Breast epithelium (tissue), 4 donors: ENCODE results near the gene UBE4B. TPM values are rescaled to one million over a fixed set of nuclear protein-coding genes. Genes with fewer than 3 reads are reported as not detected.

ENCODE experiments used
- DNase-seq, 2 donors: peaks; one replicate each; pipeline ENCODE4 v3.0.0-alpha.2; 2019; ENCODE audit warnings: low spot score in 2 of 2
- H3K27ac ChIP-seq, 2 donors: fragments of 200-600 bp; sonication (generic) in 1 of 2; one replicate each; pipeline ENCODE4 v1.5.1; 2016 to 2019; ENCODE audit warnings: mild to moderate bottlenecking in 1 of 2
- H3K27me3 ChIP-seq, 2 donors: fragments of 200-600 bp; sonication (generic) in 1 of 2; one replicate each; pipeline versions ENCODE4 v1.5.1 to v1.6.0; 2017 to 2019; ENCODE audit warnings: control low read depth in 1 of 2, mild to moderate bottlenecking in 1 of 2
- H3K36me3 ChIP-seq: fragments of 200-600 bp; one replicate; pipeline ENCODE4 v1.5.1; 2019
- H3K4me1 ChIP-seq, 2 donors: fragments of 200-600 bp; sonication (generic); one replicate each; pipeline ENCODE4 v1.5.1; 2016 to 2019; ENCODE audit warnings: control low read depth in 1 of 2
- H3K4me3 ChIP-seq, 3 donors: fragments of 200-600 bp; sonication (generic); 1 replicate in 2 of 3; 2 replicates in 1 of 3; pipeline ENCODE4 v1.5.1; 2016 to 2019; ENCODE audit warnings: mild to moderate bottlenecking in 3 of 3, moderate library complexity in 2 of 3
- H3K9me3 ChIP-seq, 2 donors: fragments of 200-600 bp; sonication (generic) in 1 of 2; one replicate each; pipeline ENCODE4 v1.5.1; 2016 to 2019; ENCODE audit warnings: control low read depth in 1 of 2
- CTCF ChIP-seq, 3 donors: fragments of 450-650 bp; IDR thresholded peaks; one replicate each; pipeline ENCODE4 v1.5.1; 2016 to 2017; ENCODE audit warnings: antibody characterized with exemption in 3 of 3, mild to moderate bottlenecking in 3 of 3, moderate library complexity in 3 of 3
- POLR2A ChIP-seq: fragments of 450-650 bp; IDR thresholded peaks from one replicate; pipeline ENCODE4 v1.6.1; 2016; ENCODE audit warnings: antibody characterized with exemption, mild to moderate bottlenecking, moderate library complexity
- POLR2AphosphoS5 ChIP-seq, 3 donors: sonication (generic); formaldehyde crosslinking; IDR thresholded peaks; one replicate each; pipeline ENCODE4 v1.6.1; 2017; ENCODE audit warnings: antibody characterized with exemption in 3 of 3
- intact Hi-C: fragments of 100-400 bp; cut with DNase I; formaldehyde crosslinking; loops from one replicate; pipeline ENCODE4 v1.15.1; 2023; ENCODE audit warnings: low total_unique reads
- total RNA-seq, 3 donors: library from RNA; depleted of rRNA; stranded (reverse); fragments of >200 nt; gene quantifications; one replicate each; pipeline ENCODE4 v1.1.0, GENCODE V29; 2016

UBE4B gene
- total RNA-seq, 3 donors from 2014 or later = 36.4 to 43.4 (median 41.7) TPM

DNA sequence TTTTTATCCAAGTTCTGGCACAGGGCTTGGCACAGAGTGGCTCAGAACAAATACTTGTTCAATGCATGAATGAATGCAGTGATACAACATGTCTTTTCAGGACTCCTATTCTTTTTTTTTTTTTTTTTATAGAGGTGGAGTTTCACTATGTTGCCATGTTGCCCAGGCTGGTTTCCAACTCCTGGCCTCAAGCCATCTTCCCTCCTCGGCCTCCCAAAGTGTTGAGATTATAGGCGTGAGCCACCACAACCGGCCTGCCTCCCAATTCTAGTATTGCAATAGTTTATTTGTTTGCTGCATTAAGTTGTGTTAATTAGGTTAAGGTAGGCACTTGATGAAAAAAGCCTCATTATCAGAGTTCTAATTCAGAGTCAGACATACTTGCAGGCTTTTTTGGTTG is 17.9 kb downstream of the UBE4B start:
- DNase-seq = no peak
- H3K9me3 ChIP-seq = no peaks in the 10 kb centered on the region
- H3K36me3 ChIP-seq = no peaks in the 10 kb centered on the region
- H3K4me3 ChIP-seq = no peak overlapping the region
- TF ChIP-seq POLR2A (no peak), CTCF (IDR thresholded peaks at IDR 0.05) (no peak), POLR2AphosphoS5 (IDR thresholded peaks at IDR 0.05) (no peak)
- intact Hi-C loops = no loop called here
- no peaks in the 10 kb centered on the region for H3K27me3 ChIP-seq
- H3K4me1 ChIP-seq = peaks cover 0 to 6% of the 10 kb centered on the region in 2 donors
- no peak overlapping the region for H3K27ac ChIP-seq

DNA sequence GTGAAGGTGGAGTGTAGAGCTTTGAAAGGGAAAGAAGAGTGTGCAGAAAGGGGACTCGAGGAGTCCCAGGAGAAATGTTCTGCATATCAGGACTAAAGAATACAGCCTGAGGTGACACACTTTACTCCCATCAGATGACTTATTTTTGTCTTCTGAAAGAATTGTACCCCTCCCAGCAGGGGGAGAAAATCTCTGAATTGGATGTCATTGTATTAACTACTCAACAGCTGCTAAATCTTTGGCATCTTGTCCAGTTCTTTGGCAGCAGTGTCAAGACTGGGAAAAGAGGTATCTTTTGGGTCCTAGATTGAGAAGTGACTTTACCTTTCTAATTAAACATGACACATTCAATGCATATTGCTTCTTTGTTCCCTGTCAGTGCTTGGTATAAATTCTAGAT is 18.9 kb downstream of the UBE4B start:
- DNase-seq = no peak
- TF ChIP-seq CTCF (IDR thresholded peaks at IDR 0.05) (no peak), POLR2AphosphoS5 (IDR thresholded peaks at IDR 0.05) (no peak), POLR2A (no peak)
- no peaks in the 10 kb centered on the region for H3K27me3 ChIP-seq
- H3K9me3 ChIP-seq = no peaks in the 10 kb centered on the region
- no peaks in the 10 kb centered on the region for H3K4me1 ChIP-seq
- intact Hi-C loops = no loop called here
- no peaks in the 10 kb centered on the region for H3K36me3 ChIP-seq
- H3K4me3 ChIP-seq = no peak overlapping the region
- H3K27ac ChIP-seq = no peak overlapping the region

DNA sequence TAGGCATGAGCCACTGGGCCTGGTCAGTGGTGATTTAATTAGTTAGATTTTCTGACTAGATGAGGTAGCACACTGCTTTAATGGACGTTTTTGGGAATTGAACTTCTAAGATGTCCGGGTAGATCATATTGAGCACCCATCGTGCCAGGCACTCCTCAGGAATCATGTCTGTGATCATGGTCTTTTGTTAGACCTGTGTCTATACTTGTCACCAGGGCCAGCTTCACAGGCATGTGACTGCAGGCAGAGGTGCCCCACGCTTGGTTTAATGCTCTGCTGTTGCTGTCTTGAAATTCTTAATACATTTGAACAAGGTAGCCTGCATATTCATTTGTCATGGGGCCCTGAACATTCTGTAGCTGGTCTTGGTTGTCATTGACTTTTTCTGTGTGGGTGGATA is 19.6 kb downstream of the UBE4B start:
- H3K36me3 ChIP-seq = no peaks in the 10 kb centered on the region
- TF ChIP-seq POLR2AphosphoS5 (IDR thresholded peaks at IDR 0.05) = no peak
- no peak for TF ChIP-seq POLR2A
- no peak for TF ChIP-seq CTCF (IDR thresholded peaks at IDR 0.05)
- H3K4me3 ChIP-seq = no peak overlapping the region
- H3K27ac ChIP-seq = no peak overlapping the region
- no peaks in the 10 kb centered on the region for H3K27me3 ChIP-seq
- no peak for DNase-seq
- no peaks in the 10 kb centered on the region for H3K4me1 ChIP-seq
- no peaks in the 10 kb centered on the region for H3K9me3 ChIP-seq
- intact Hi-C loops = no loop called here

DNA sequence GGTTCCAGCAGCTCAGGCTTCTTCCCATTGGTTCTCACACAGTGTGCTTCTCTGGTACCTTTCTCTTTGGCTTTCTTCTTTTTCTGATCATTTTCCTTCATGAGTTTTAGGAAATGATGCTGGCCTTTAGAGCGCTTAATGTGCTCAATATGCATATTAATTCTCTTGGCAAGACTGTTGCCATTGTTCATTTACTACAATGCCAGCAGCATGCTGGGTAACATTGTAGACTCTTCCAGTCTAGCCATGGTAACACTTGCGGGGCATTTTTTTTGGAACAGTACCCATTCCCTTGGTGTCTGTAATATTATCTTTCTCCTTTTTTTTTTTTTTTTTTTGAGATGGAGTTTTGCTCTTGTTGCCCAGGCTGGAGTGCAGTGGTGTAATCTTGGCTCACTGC is 21.7 kb downstream of the UBE4B start:
- H3K4me1 ChIP-seq = no peaks in the 10 kb centered on the region

DNA sequence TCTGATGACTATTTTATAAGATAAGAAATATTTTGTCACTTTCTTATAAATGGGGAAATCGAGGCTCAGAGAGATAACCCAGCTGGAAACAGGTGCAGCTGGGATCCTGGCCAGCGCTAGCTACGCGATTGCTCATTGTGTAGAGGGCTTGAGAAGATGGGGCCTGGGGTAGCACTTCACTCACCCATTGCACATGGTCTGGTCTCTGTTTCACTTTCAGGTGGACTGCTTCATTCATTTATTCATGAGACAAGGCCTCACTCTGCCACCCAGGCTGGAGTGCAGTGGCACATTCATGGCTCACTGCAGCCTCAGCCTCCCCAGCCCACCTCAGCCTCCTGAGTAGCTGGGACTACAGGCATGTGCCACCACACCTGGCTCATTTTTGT is 23.8 kb downstream of the UBE4B start:
- Histone ChIP-seq H3K9me3 (no peaks in the 10 kb centered on the region), H3K4me3 (no peak overlapping the region), H3K27me3 (no peaks in the 10 kb centered on the region), H3K27ac (peak overlapping the region; percentile 29 to 73), H3K36me3 (no peaks in the 10 kb centered on the region), H3K4me1 (no peaks in the 10 kb centered on the region)
- no peak for DNase-seq
- no peak for TF ChIP-seq POLR2A
- no peak for TF ChIP-seq CTCF (IDR thresholded peaks at IDR 0.05)
- TF ChIP-seq POLR2AphosphoS5 (IDR thresholded peaks at IDR 0.05) = no peak
- intact Hi-C loops = loop anchor here (5.0 kb wide), 1 partner anchor 121 kb away; no protein-coding TSS in a partner anchor

More for the DNA sequence above, 21.7 kb downstream of the UBE4B start:
- no peak for DNase-seq
- Histone ChIP-seq H3K9me3 (no peaks in the 10 kb centered on the region), H3K27me3 (no peaks in the 10 kb centered on the region), H3K4me3 (no peak overlapping the region), H3K36me3 (no peaks in the 10 kb centered on the region), H3K27ac (no peak overlapping the region)
- no peak for TF ChIP-seq CTCF (IDR thresholded peaks at IDR 0.05)
- TF ChIP-seq POLR2A = no peak
- no peak for TF ChIP-seq POLR2AphosphoS5 (IDR thresholded peaks at IDR 0.05)
- intact Hi-C loops = no loop called here
